ENCODE results near the gene FOXO3. TPM values are rescaled to one million over a fixed set of nuclear protein-coding genes. Genes with fewer than 3 reads are reported as not detected.

Gene FOXO3
- total and polyA plus RNA-seq, 2 experiments from 2014 or later: 19.7 to 36.6 TPM

DNA sequence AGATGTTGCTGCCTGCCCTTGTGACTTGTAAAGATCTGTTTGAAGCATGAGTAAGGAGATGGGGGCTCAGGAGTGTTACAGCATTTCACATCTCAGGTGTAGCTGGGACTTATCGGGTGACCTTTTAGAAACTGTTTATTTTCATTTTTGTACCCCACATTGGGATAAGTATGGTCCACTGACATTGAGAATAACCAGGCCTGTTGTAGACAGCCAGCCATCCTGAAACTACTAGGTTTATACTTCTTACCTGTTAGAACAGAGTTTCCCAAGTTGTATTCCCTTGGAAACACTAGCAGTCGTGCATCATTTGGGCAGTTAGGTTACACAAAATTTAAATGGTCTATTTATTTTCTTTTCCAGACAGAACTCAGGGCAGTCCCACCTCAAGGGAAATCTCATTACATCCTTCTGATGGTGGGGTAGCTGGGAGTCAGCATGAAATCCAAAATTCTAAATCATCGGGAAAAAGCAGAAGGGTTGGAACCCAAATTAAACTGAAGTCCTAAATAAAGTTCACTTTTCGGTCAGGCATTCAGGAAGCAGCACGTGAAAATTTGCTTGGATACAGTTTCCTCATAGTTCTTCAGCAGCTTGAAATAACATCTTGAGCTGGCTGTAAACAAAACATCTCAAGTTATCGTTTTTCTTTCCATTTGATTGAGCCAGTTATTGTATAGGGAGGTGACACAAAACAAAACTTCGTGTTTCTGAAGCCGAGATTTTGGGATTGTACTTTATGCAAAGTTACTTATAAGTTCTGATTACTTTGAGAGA lies 30.5 kb downstream of the FOXO3 start:
- H3K27me3 ChIP-seq (replicated peaks; ENCODE audit: insufficient read depth): no peaks in the 10 kb centered on the region
- no peak overlapping the region for H2AFZ ChIP-seq
- peaks cover 64% of the 10 kb centered on the region for H3K4me1 ChIP-seq (ENCODE audit: insufficient read depth)
- in situ Hi-C loops (cut with MboI): no loop called here
- TF ChIP-seq EZH2 (IDR thresholded peaks at IDR 0.05; ENCODE audit: insufficient read depth, poor library complexity, severe bottlenecking) (no peak), EZH2phosphoT487 (IDR thresholded peaks at IDR 0.05; ENCODE audit: insufficient read depth, low read depth) (no peak)
- peaks cover 95% of the 10 kb centered on the region for H3K79me2 ChIP-seq (ENCODE audit: insufficient read depth)
- no peak overlapping the region for H3K4me3 ChIP-seq
- peak overlapping the region; percentile 77; the same call in 1 of the 2 replicates for H3K27ac ChIP-seq
- no peak overlapping the region for H3K9ac ChIP-seq
- 70 to 71% methylated on average over 8 of the region's 8 CpGs for WGBS, 2 experiments (ENCODE audit: low coverage in 1 of 2, low lambda C conversion rate in 2 of 2, missing lambda C conversion rate in 2 of 2)
- no peaks in the 10 kb centered on the region for H3K9me3 ChIP-seq (ENCODE audit: low read depth)
- no peak for DNase-seq
- H4K20me1 ChIP-seq (ENCODE audit: insufficient read depth): peaks cover 24% of the 10 kb centered on the region
- H3K4me2 ChIP-seq (ENCODE audit: unreplicated experiment): no peak overlapping the region
- no peaks in the 10 kb centered on the region for H3K9me2 ChIP-seq (ENCODE audit: insufficient read depth)
- peaks cover 77% of the 10 kb centered on the region for H3F3A ChIP-seq (ENCODE audit: insufficient read depth)
- H3K36me3 ChIP-seq (ENCODE audit: low read depth): no peaks in the 10 kb centered on the region

DNA sequence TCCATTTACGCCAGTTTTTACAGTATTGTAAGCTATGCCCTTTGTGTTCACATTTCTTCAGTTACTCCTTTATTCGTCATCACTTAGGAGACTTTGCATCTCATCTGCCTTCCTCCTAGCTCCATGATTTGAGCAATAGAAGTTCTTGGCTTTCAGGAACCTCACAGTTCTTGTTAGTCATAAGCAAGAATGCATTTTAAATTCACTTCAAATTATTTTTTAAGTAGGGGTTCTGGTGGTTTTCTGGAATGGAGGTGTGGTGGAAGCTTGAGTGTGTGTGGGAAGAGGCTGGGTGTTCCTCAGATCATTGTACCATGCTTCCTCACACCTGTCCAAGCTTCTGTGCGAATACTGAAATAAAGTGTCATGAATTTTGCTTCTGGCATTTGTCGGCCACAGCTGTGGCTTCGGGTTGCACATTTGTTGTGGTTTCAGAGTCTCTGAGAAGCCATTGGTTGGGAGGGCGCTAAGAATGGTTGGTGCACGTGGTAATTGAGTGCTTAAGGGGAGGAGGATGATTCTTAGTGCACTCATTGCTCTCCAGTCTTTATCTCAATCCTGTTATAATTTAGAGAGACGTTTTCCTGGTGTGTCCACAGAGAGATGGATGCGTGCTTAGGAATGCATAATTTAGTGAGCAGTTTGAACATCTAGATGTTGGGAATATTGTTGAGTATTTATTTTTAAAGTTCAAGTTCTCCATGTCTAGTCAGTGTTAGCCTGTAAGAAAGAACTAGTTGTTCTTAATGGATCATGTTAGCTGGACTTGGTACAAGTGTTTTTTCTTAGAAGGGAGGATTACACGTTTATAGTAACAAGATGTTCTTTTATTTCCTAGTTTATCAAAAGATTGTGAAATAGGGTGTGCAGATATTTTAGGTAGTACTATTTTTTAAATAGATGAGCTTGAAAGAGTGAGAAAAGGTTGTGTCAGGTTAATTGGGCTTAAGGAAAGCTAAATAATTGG lies 31.9 kb downstream of the FOXO3 start:
- Histone ChIP-seq H2AFZ (no peak overlapping the region), H3K9me2 (ENCODE audit: insufficient read depth) (no peaks in the 10 kb centered on the region), H3K27me3 (replicated peaks; ENCODE audit: insufficient read depth) (no peaks in the 10 kb centered on the region), H3K4me1 (ENCODE audit: insufficient read depth) (peaks cover 60% of the 10 kb centered on the region), H3F3A (ENCODE audit: insufficient read depth) (peaks cover 78% of the 10 kb centered on the region), H3K4me3 (peak overlapping the region; percentile 39), H3K36me3 (ENCODE audit: low read depth) (no peaks in the 10 kb centered on the region), H3K9ac (peak overlapping the region; percentile 33; the same call in 1 of the 2 replicates), H3K27ac (peak overlapping the region; percentile 77), H3K79me2 (ENCODE audit: insufficient read depth) (peaks cover 95% of the 10 kb centered on the region), H3K9me3 (ENCODE audit: low read depth) (no peaks in the 10 kb centered on the region), H4K20me1 (ENCODE audit: insufficient read depth) (peaks cover 37% of the 10 kb centered on the region), H3K4me2 (ENCODE audit: unreplicated experiment) (peak overlapping the region; percentile 59)
- 15 to 17% methylated on average over 10 of the region's 10 CpGs for WGBS, 2 experiments (ENCODE audit: low coverage in 1 of 2, low lambda C conversion rate in 2 of 2, missing lambda C conversion rate in 2 of 2)
- in situ Hi-C loops (cut with MboI): no loop called here
- TF ChIP-seq EZH2phosphoT487 (IDR thresholded peaks at IDR 0.05; ENCODE audit: insufficient read depth, low read depth) (no peak), EZH2 (IDR thresholded peaks at IDR 0.05; ENCODE audit: insufficient read depth, poor library complexity, severe bottlenecking) (no peak)
- peak; percentile 92 for DNase-seq

DNA sequence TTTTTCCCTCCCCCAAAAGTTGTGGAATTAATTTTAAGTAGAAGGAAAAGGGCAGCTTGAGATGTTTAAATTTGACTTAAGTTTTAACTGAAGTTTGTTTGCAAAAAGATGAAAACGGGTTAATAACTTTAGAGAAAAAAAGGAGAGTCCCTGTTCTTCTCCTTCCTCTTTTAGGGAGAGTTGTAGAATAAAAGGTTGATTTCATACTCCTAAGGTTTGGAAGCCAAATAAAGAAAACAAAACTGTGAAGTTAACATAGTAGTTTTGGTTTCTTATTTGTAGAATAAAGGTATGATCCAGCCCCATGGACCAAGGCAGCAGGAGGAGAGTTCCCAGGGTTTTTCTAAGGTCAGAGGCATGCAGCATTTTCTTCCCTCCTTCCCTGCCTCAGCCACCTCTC lies 33.4 kb downstream of the FOXO3 start:
- Histone ChIP-seq H3F3A (ENCODE audit: insufficient read depth) (peaks cover 66% of the 10 kb centered on the region), H3K9me2 (ENCODE audit: insufficient read depth) (no peaks in the 10 kb centered on the region), H3K27ac (no peak overlapping the region), H3K36me3 (ENCODE audit: low read depth) (no peaks in the 10 kb centered on the region), H2AFZ (no peak overlapping the region), H3K4me2 (ENCODE audit: unreplicated experiment) (no peak overlapping the region), H3K79me2 (ENCODE audit: insufficient read depth) (peaks cover 95% of the 10 kb centered on the region), H4K20me1 (ENCODE audit: insufficient read depth) (peaks cover 26% of the 10 kb centered on the region), H3K4me3 (no peak overlapping the region), H3K27me3 (replicated peaks; ENCODE audit: insufficient read depth) (no peaks in the 10 kb centered on the region), H3K9ac (no peak overlapping the region), H3K4me1 (ENCODE audit: insufficient read depth) (peaks cover 58% of the 10 kb centered on the region), H3K9me3 (ENCODE audit: low read depth) (no peaks in the 10 kb centered on the region)
- no peak for DNase-seq
- in situ Hi-C loops (cut with MboI): no loop called here
- WGBS, 2 experiments (ENCODE audit: low coverage in 1 of 2, low lambda C conversion rate in 2 of 2, missing lambda C conversion rate in 2 of 2): 22 to 42% methylated on average over 1 of the region's 1 CpG
- TF ChIP-seq EZH2phosphoT487 (IDR thresholded peaks at IDR 0.05; ENCODE audit: insufficient read depth, low read depth) (no peak), EZH2 (IDR thresholded peaks at IDR 0.05; ENCODE audit: insufficient read depth, poor library complexity, severe bottlenecking) (no peak)

DNA sequence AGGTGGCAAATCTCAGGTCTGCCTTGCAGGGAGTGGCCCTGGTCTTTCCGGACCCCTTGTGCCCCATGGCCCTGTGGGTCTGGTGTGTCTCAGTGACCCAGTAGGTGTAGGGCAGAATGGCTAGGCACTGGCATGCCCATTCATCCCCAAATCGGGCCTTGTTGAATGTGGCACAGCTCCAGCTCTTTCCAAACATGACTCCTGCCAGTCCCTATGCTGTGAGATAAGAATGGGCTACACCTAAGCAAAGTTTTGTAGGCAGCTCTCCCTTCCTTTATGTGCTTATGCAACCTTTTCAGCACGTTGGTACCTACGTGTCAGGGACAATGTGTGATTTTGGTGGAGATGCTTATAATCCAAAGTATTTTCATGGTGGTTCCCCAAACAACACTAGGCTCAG lies 33.9 kb downstream of the FOXO3 start:
- Histone ChIP-seq H3K79me2 (ENCODE audit: insufficient read depth) (peaks cover 95% of the 10 kb centered on the region), H3K4me1 (ENCODE audit: insufficient read depth) (peaks cover 54% of the 10 kb centered on the region)
- in situ Hi-C loops (cut with MboI): no loop called here

More for the DNA sequence above, 33.9 kb downstream of the FOXO3 start:
- Histone ChIP-seq H3K36me3 (ENCODE audit: low read depth) (no peaks in the 10 kb centered on the region), H2AFZ (no peak overlapping the region), H3K9me2 (ENCODE audit: insufficient read depth) (no peaks in the 10 kb centered on the region), H3K27ac (no peak overlapping the region), H3K9me3 (ENCODE audit: low read depth) (no peaks in the 10 kb centered on the region), H4K20me1 (ENCODE audit: insufficient read depth) (peaks cover 26% of the 10 kb centered on the region), H3K27me3 (replicated peaks; ENCODE audit: insufficient read depth) (no peaks in the 10 kb centered on the region), H3K4me2 (ENCODE audit: unreplicated experiment) (no peak overlapping the region), H3K4me3 (no peak overlapping the region), H3K9ac (no peak overlapping the region), H3F3A (ENCODE audit: insufficient read depth) (peaks cover 61% of the 10 kb centered on the region)
- no peak for DNase-seq
- TF ChIP-seq EZH2phosphoT487 (IDR thresholded peaks at IDR 0.05; ENCODE audit: insufficient read depth, low read depth): no peak
- no peak for TF ChIP-seq EZH2 (IDR thresholded peaks at IDR 0.05; ENCODE audit: insufficient read depth, poor library complexity, severe bottlenecking)
- 73 to 80% methylated on average over 4 of the region's 4 CpGs for WGBS, 2 experiments (ENCODE audit: low coverage in 1 of 2, low lambda C conversion rate in 2 of 2, missing lambda C conversion rate in 2 of 2)

All from GM23248 (cell line).